Activated CD8-positive, alpha-beta T cell treated with anti-CD3 and anti-CD28 coated beads, Interleukin-2, amount 10 ng/mL, durations not matched to agents 7 days and 5 days (primary cell): ENCODE measurements around the gene EPS15. TPM values are rescaled to one million over a fixed set of nuclear protein-coding genes. Genes with fewer than 3 reads are reported as not detected.
"Not testable (repeated sequence)": the region's sequence is repeated elsewhere in the genome, so short reads cannot be mapped to it uniquely, and the experiment has no call there.

Experiments used
- ATAC-seq: fragments of 150-1000 bp; cut with Tn5 transposase; one replicate; pipeline ENCODE4 v1.10.0; 2021; ENCODE audit warnings: moderate library complexity
- CTCF ChIA-PET: fragments of 350-600 bp; sonication (Branson Sonifier 250); formaldehyde crosslinking; loops from one replicate; lab custom pipeline; 2021; ENCODE audit warnings: antibody characterized with exemption; lab: Charles Lee
- POLR2A ChIA-PET: fragments of 350-600 bp; sonication (Branson Sonifier 250); formaldehyde crosslinking; loops from one replicate; lab custom pipeline; 2021; ENCODE audit warnings: antibody characterized with exemption; lab: Charles Lee
- DNase-seq: peaks from one replicate; pipeline ENCODE4 v3.0.0-alpha.2; 2020
- H3K27ac Mint-ChIP-seq: one replicate; pipeline ENCODE4 v1.8.0; 2021; ENCODE audit warnings: mild to moderate bottlenecking, mixed read lengths
- H3K27me3 Mint-ChIP-seq: one replicate; pipeline ENCODE4 v1.8.0; 2021; ENCODE audit warnings: low read depth, mixed read lengths
- H3K36me3 Mint-ChIP-seq: one replicate; pipeline ENCODE4 v1.8.0; 2021; ENCODE audit warnings: low read depth, mixed read lengths
- H3K4me1 Mint-ChIP-seq: one replicate; pipeline ENCODE4 v1.8.0; 2021; ENCODE audit warnings: low read depth, mixed read lengths
- H3K4me3 Mint-ChIP-seq: one replicate; pipeline ENCODE4 v1.8.0; 2021; ENCODE audit warnings: mild to moderate bottlenecking, mixed read lengths
- H3K9me3 Mint-ChIP-seq: one replicate; pipeline ENCODE4 v1.8.0; 2022; ENCODE audit warnings: mixed read lengths; ENCODE audit not compliant: insufficient read depth
- total RNA-seq, 2 experiments: library from RNA; stranded (reverse); gene quantifications; one replicate each; pipeline ENCODE4 v1.2.3, GENCODE V29; 2021

Gene EPS15
- total RNA-seq, 2 experiments from 2014 or later = 57.2 to 58.4 TPM

- H3K4me1 Mint-ChIP-seq = peaks cover 21% of the 10 kb centered on the region
- DNase-seq (no peak), ATAC-seq (no peak)
- no peak overlapping the region for H3K27ac Mint-ChIP-seq
- ChIA-PET POLR2A (interaction anchor here (0.6 to 1.4 kb wide), 2 partner anchors 30 to 96 kb away, joined by 3 to 5 read pairs; partner anchors contain the start of gene EPS15), CTCF (interaction anchor here (1.1 kb wide), 1 partner anchor 47 kb away, joined by 5 read pairs; no protein-coding TSS in a partner anchor)
- no peaks in the 10 kb centered on the region for H3K9me3 Mint-ChIP-seq
- no peak overlapping the region for H3K4me3 Mint-ChIP-seq
- H3K36me3 Mint-ChIP-seq = peaks cover 11% of the 10 kb centered on the region
- H3K27me3 Mint-ChIP-seq = no peaks in the 10 kb centered on the region
Observed at GRCh38 chr1:51488372-51489050, 30.6 kb downstream of the EPS15 start.

- ChIA-PET CTCF (no interaction called here), POLR2A (interaction anchor here (0.6 kb wide), 1 partner anchor 97 kb away, joined by 3 read pairs; no protein-coding TSS in a partner anchor)
- H3K36me3 Mint-ChIP-seq = peaks cover 15% of the 10 kb centered on the region
- no peak for DNase-seq
- no peak overlapping the region for H3K4me3 Mint-ChIP-seq
- H3K27ac Mint-ChIP-seq = no peak overlapping the region
- no peaks in the 10 kb centered on the region for H3K27me3 Mint-ChIP-seq
- H3K4me1 Mint-ChIP-seq = peaks cover 19% of the 10 kb centered on the region
- ATAC-seq = no peak
- H3K9me3 Mint-ChIP-seq = no peaks in the 10 kb centered on the region
Observed at GRCh38 chr1:51487628-51488027, 31.4 kb downstream of the EPS15 start.

- no peaks in the 10 kb centered on the region for H3K4me1 Mint-ChIP-seq
- peaks cover 35% of the 10 kb centered on the region for H3K36me3 Mint-ChIP-seq
- H3K4me3 Mint-ChIP-seq = no peak overlapping the region
- peaks cover 7% of the 10 kb centered on the region for H3K9me3 Mint-ChIP-seq
- ATAC-seq (no peak), DNase-seq (no peak)
- H3K27ac Mint-ChIP-seq = no peak overlapping the region
- ChIA-PET POLR2A (no interaction called here), CTCF (no interaction called here)
- no peaks in the 10 kb centered on the region for H3K27me3 Mint-ChIP-seq
Observed at GRCh38 chr1:51484591-51484990, 34.5 kb downstream of the EPS15 start.

- Mint-ChIP-seq H3K27me3 (no peaks in the 10 kb centered on the region), H3K27ac (no peak overlapping the region), H3K9me3 (peaks cover 12% of the 10 kb centered on the region), H3K36me3 (peaks cover 43% of the 10 kb centered on the region), H3K4me3 (no peak overlapping the region), H3K4me1 (no peaks in the 10 kb centered on the region)
- ATAC-seq = no peak
- CTCF ChIA-PET = no interaction called here
- DNase-seq = no peak
- POLR2A ChIA-PET = no interaction called here
Observed at GRCh38 chr1:51482881-51483280, 36.2 kb downstream of the EPS15 start.

GRCh38 chr1:51474832-51475620 is 44.0 kb downstream of the EPS15 start:
- H3K9me3 Mint-ChIP-seq, POLR2A ChIA-PET, ATAC-seq, H3K27ac Mint-ChIP-seq, CTCF ChIA-PET, DNase-seq, H3K27me3 Mint-ChIP-seq, H3K4me3 Mint-ChIP-seq, H3K4me1 Mint-ChIP-seq: not testable (repeated sequence)
- peaks cover 43% of the 10 kb centered on the region for H3K36me3 Mint-ChIP-seq

- ChIA-PET CTCF (no interaction called here), POLR2A (interaction anchor here (0.9 kb wide), 1 partner anchor 27 kb away, joined by 4 read pairs; no protein-coding TSS in a partner anchor)
- H3K4me1 Mint-ChIP-seq = peaks cover 2% of the 10 kb centered on the region
- no peak overlapping the region for H3K27ac Mint-ChIP-seq
- H3K9me3 Mint-ChIP-seq = no peaks in the 10 kb centered on the region
- no peaks in the 10 kb centered on the region for H3K27me3 Mint-ChIP-seq
- no peak for ATAC-seq
- H3K4me3 Mint-ChIP-seq = no peak overlapping the region
- peaks cover 38% of the 10 kb centered on the region for H3K36me3 Mint-ChIP-seq
- no peak for DNase-seq
Observed at GRCh38 chr1:51473331-51474115, 45.5 kb downstream of the EPS15 start.

- ChIA-PET CTCF (no interaction called here), POLR2A (interaction anchor here (0.9 kb wide), 1 partner anchor 26 kb away, joined by 4 read pairs; no protein-coding TSS in a partner anchor)
- Mint-ChIP-seq H3K4me1 (peaks cover 2% of the 10 kb centered on the region), H3K36me3 (peaks cover 43% of the 10 kb centered on the region), H3K27ac (no peak overlapping the region), H3K27me3 (no peaks in the 10 kb centered on the region), H3K9me3 (no peaks in the 10 kb centered on the region), H3K4me3 (no peak overlapping the region)
- DNase-seq = no peak
- ATAC-seq = no peak
Observed at GRCh38 chr1:51472359-51472758, 46.7 kb downstream of the EPS15 start.

GRCh38 chr1:51469518-51469917 is 49.5 kb downstream of the EPS15 start:
- DNase-seq (no peak), ATAC-seq (no peak)
- ChIA-PET CTCF (no interaction called here), POLR2A (no interaction called here)
- H3K36me3 Mint-ChIP-seq = peaks cover 47% of the 10 kb centered on the region
- H3K9me3 Mint-ChIP-seq = no peaks in the 10 kb centered on the region
- no peaks in the 10 kb centered on the region for H3K27me3 Mint-ChIP-seq
- peaks cover 2% of the 10 kb centered on the region for H3K4me1 Mint-ChIP-seq
- no peak overlapping the region for H3K4me3 Mint-ChIP-seq
- H3K27ac Mint-ChIP-seq = no peak overlapping the region

GRCh38 chr1:51464828-51465227 is 54.2 kb downstream of the EPS15 start:
- H3K27ac Mint-ChIP-seq = no peak overlapping the region
- H3K4me3 Mint-ChIP-seq = no peak overlapping the region
- H3K36me3 Mint-ChIP-seq = peaks cover 42% of the 10 kb centered on the region
- CTCF ChIA-PET = no interaction called here
- H3K9me3 Mint-ChIP-seq = no peaks in the 10 kb centered on the region
- no peak for ATAC-seq
- no peak for DNase-seq
- POLR2A ChIA-PET = no interaction called here
- H3K4me1 Mint-ChIP-seq = no peaks in the 10 kb centered on the region
- no peaks in the 10 kb centered on the region for H3K27me3 Mint-ChIP-seq

- ATAC-seq = no peak
Observed at GRCh38 chr1:51463561-51463960, 55.5 kb downstream of the EPS15 start.

GRCh38 chr1:51462289-51462688 is 56.8 kb downstream of the EPS15 start:
- H3K36me3 Mint-ChIP-seq = peaks cover 41% of the 10 kb centered on the region
- ATAC-seq, H3K4me1 Mint-ChIP-seq, POLR2A ChIA-PET, H3K4me3 Mint-ChIP-seq, CTCF ChIA-PET, H3K27me3 Mint-ChIP-seq, DNase-seq, H3K27ac Mint-ChIP-seq, H3K9me3 Mint-ChIP-seq: not testable (repeated sequence)

More at GRCh38 chr1:51463561-51463960, 55.5 kb downstream of the EPS15 start:
- Mint-ChIP-seq H3K9me3 (no peaks in the 10 kb centered on the region), H3K27me3 (no peaks in the 10 kb centered on the region), H3K27ac (no peak overlapping the region), H3K4me1 (no peaks in the 10 kb centered on the region), H3K36me3 (peaks cover 42% of the 10 kb centered on the region), H3K4me3 (no peak overlapping the region)
- DNase-seq = no peak
- ChIA-PET CTCF (no interaction called here), POLR2A (no interaction called here)
